ENCODE data around the gene MAD1L1. TPM values are rescaled to one million over a fixed set of nuclear protein-coding genes. Genes with fewer than 3 reads are reported as not detected.

Gene MAD1L1
- total RNA-seq, 1 experiment from 2014 or later: 38.5 TPM

DNA sequence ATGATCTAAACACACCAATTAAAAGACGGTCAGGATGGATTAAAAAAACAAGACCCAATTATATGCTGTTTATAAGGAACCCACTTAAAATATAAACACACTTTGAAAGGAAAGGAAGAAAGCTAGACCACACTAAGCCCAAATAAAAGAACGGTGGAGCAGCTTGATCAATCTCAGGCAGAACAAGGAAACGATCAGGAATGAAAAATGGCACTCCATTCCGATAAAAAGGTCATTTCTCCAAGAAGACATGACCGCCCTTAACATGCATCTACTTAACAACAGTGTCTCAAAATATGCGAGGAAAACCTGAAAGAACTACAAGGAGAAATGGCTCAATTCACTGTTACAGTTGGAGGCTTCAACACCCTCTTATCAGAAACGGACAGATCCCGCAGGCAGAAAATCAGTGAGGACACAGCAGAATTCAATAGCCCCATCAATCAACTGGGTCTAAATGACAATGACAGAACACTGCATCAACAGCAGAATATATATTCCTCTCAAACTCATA, 210.0 kb downstream of the MAD1L1 start:
- H3K9me3 ChIP-seq (ENCODE audit: control insufficient read depth in 1 of 2, insufficient read depth in 1 of 2, low read depth in 1 of 2, low read length in 2 of 2): peaks cover 5 to 17% of the 10 kb centered on the region in 2 experiments; a peak in 2 of 4 replicates
- no peaks in the 10 kb centered on the region for H4K20me1 ChIP-seq (ENCODE audit: insufficient read depth)
- no peak overlapping the region for H2AFZ ChIP-seq (ENCODE audit: low read depth, low read length, poor library complexity, severe bottlenecking)
- peaks cover 0 to 7% of the 10 kb centered on the region in 2 experiments; a peak in 1 of 4 replicates for H3K36me3 ChIP-seq (ENCODE audit: control insufficient read depth in 1 of 2, insufficient read depth in 2 of 2, low read length in 2 of 2)
- peaks cover 3% of the 10 kb centered on the region; the same call in 1 of the 2 replicates for H3K79me2 ChIP-seq (ENCODE audit: insufficient read depth, low read length)
- H3K4me3 ChIP-seq (replicated peaks in 1 of 2; ENCODE audit: low read depth in 1 of 2, low read length in 2 of 2): no peak overlapping the region
- ChIA-PET RAD21 (ENCODE audit: low non-redundant PET in 1 of 2, low total read pairs in 2 of 2, uncharacterized antibody in 2 of 2, unreplicated experiment in 2 of 2) (no interaction called here), POLR2A (no interaction called here), CTCF (no interaction called here)
- ATAC-seq (no peak), DNase-seq (ENCODE audit: low read depth, low spot score) (no peak)
- no peak overlapping the region for H3K9ac ChIP-seq (ENCODE audit: low read length)
- intact Hi-C loops (cut with micrococcal nuclease): loop anchor here (10.0 kb wide), 1 partner anchor 52 kb away; no protein-coding TSS in a partner anchor
- no peaks in the 10 kb centered on the region for H3K9me2 ChIP-seq (ENCODE audit: insufficient read depth)
- H3K4me2 ChIP-seq (ENCODE audit: low read length): no peak overlapping the region
- no peak for TF ChIP-seq SP1 (IDR thresholded peaks at IDR 0.05; ENCODE audit: low read depth)
- TF ChIP-seq, protein P1, sequence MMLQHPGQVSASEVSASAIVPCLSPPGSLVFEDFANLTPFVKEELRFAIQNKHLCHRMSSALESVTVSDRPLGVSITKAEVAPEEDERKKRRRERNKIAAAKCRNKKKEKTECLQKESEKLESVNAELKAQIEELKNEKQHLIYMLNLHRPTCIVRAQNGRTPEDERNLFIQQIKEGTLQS (IDR thresholded peaks at IDR 0.05): no peak
- no peak overlapping the region for H3K27ac ChIP-seq (ENCODE audit: low read depth, low read length)
- H3K27me3 ChIP-seq (ENCODE audit: insufficient read depth, low read length): no peaks in the 10 kb centered on the region
- peaks cover 5 to 24% of the 10 kb centered on the region in 2 experiments for H3K4me1 ChIP-seq (ENCODE audit: control insufficient read depth in 1 of 2, insufficient read depth in 2 of 2, low read length in 2 of 2)
- no TSS peak for BruUV-seq (replicated peaks)

DNA sequence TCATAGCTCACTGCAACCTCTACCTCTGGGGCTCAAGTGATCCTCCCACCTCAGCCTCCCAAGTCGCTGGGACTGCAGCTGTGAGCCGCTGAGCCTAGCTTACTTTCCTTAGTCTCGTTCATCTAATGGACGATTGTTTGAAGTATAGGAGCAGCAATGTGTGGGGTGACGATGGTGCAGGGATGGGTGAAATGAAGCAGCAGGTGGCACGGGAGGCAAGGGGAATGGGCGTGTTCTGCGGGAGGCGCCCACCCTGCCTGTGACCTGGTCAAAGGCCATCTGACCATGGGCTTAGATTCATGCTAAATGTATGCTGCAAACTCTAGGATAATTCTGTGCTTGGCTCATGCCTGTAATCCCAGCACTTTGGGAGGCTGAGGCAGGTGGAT, 210.7 kb downstream of the MAD1L1 start:
- peaks cover 3% of the 10 kb centered on the region; the same call in 1 of the 2 replicates for H3K79me2 ChIP-seq (ENCODE audit: insufficient read depth, low read length)
- intact Hi-C loops (cut with micrococcal nuclease): loop anchor here (10.0 kb wide), 1 partner anchor 53 kb away; no protein-coding TSS in a partner anchor
- H4K20me1 ChIP-seq (ENCODE audit: insufficient read depth): no peaks in the 10 kb centered on the region
- no peaks in the 10 kb centered on the region for H3K27me3 ChIP-seq (ENCODE audit: insufficient read depth, low read length)
- no peak overlapping the region for H2AFZ ChIP-seq (ENCODE audit: low read depth, low read length, poor library complexity, severe bottlenecking)
- no peak for TF ChIP-seq SIN3A (IDR thresholded peaks at IDR 0.05; ENCODE audit: low read depth)
- no peak for TF ChIP-seq YY1 (IDR thresholded peaks at IDR 0.05; ENCODE audit: extremely low read depth, insufficient replicate concordance, low read depth, low read length)
- TF ChIP-seq, protein P2, sequence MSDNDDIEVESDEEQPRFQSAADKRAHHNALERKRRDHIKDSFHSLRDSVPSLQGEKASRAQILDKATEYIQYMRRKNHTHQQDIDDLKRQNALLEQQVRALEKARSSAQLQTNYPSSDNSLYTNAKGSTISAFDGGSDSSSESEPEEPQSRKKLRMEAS (IDR thresholded peaks at IDR 0.05): no peak
- TF ChIP-seq, protein P3, sequence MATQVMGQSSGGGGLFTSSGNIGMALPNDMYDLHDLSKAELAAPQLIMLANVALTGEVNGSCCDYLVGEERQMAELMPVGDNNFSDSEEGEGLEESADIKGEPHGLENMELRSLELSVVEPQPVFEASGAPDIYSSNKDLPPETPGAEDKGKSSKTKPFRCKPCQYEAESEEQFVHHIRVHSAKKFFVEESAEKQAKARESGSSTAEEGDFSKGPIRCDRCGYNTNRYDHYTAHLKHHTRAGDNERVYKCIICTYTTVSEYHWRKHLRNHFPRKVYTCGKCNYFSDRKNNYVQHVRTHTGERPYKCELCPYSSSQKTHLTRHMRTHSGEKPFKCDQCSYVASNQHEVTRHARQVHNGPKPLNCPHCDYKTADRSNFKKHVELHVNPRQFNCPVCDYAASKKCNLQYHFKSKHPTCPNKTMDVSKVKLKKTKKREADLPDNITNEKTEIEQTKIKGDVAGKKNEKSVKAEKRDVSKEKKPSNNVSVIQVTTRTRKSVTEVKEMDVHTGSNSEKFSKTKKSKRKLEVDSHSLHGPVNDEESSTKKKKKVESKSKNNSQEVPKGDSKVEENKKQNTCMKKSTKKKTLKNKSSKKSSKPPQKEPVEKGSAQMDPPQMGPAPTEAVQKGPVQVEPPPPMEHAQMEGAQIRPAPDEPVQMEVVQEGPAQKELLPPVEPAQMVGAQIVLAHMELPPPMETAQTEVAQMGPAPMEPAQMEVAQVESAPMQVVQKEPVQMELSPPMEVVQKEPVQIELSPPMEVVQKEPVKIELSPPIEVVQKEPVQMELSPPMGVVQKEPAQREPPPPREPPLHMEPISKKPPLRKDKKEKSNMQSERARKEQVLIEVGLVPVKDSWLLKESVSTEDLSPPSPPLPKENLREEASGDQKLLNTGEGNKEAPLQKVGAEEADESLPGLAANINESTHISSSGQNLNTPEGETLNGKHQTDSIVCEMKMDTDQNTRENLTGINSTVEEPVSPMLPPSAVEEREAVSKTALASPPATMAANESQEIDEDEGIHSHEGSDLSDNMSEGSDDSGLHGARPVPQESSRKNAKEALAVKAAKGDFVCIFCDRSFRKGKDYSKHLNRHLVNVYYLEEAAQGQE (IDR thresholded peaks at IDR 0.05; ENCODE audit: low read depth): no peak
- TF ChIP-seq EZH2phosphoT487 (IDR thresholded peaks at IDR 0.05; ENCODE audit: borderline replicate concordance): no peak
- TF ChIP-seq RAD21 (IDR thresholded peaks at IDR 0.05; ENCODE audit: low read depth): no peak
- TF ChIP-seq ZNF274 (IDR thresholded peaks at IDR 0.05; ENCODE audit: low read depth, low read length): no peak
- no peak for TF ChIP-seq EZH2 (IDR thresholded peaks at IDR 0.05)
- TF ChIP-seq, protein P4, sequence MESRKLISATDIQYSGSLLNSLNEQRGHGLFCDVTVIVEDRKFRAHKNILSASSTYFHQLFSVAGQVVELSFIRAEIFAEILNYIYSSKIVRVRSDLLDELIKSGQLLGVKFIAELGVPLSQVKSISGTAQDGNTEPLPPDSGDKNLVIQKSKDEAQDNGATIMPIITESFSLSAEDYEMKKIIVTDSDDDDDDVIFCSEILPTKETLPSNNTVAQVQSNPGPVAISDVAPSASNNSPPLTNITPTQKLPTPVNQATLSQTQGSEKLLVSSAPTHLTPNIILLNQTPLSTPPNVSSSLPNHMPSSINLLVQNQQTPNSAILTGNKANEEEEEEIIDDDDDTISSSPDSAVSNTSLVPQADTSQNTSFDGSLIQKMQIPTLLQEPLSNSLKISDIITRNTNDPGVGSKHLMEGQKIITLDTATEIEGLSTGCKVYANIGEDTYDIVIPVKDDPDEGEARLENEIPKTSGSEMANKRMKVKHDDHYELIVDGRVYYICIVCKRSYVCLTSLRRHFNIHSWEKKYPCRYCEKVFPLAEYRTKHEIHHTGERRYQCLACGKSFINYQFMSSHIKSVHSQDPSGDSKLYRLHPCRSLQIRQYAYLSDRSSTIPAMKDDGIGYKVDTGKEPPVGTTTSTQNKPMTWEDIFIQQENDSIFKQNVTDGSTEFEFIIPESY (IDR thresholded peaks at IDR 0.05; ENCODE audit: extremely low read depth, insufficient replicate concordance, low read length): no peak
- no peak for TF ChIP-seq SP1 (IDR thresholded peaks at IDR 0.05; ENCODE audit: low read depth)
- ChIA-PET CTCF (no interaction called here), POLR2A (no interaction called here), RAD21 (ENCODE audit: low non-redundant PET in 1 of 2, low total read pairs in 2 of 2, uncharacterized antibody in 2 of 2, unreplicated experiment in 2 of 2) (no interaction called here)
- DNase-seq (ENCODE audit: low read depth, low spot score) (no peak), ATAC-seq (no peak)
- H3K9me3 ChIP-seq (ENCODE audit: control insufficient read depth in 1 of 2, insufficient read depth in 1 of 2, low read depth in 1 of 2, low read length in 2 of 2): peaks cover 5 to 17% of the 10 kb centered on the region in 2 experiments; a peak in 2 of 4 replicates
- no TSS peak for BruUV-seq (replicated peaks)
- H3K4me2 ChIP-seq (ENCODE audit: low read length): no peak overlapping the region
- peaks cover 5 to 24% of the 10 kb centered on the region in 2 experiments for H3K4me1 ChIP-seq (ENCODE audit: control insufficient read depth in 1 of 2, insufficient read depth in 2 of 2, low read length in 2 of 2)
- no peak overlapping the region for H3K4me3 ChIP-seq (replicated peaks in 1 of 2; ENCODE audit: low read depth in 1 of 2, low read length in 2 of 2)
- no peak overlapping the region for H3K27ac ChIP-seq (ENCODE audit: low read depth, low read length)
- no peak overlapping the region for H3K9ac ChIP-seq (ENCODE audit: low read length)
- H3K9me2 ChIP-seq (ENCODE audit: insufficient read depth): no peaks in the 10 kb centered on the region
- H3K36me3 ChIP-seq (ENCODE audit: control insufficient read depth in 1 of 2, insufficient read depth in 2 of 2, low read length in 2 of 2): 0 out of 4 replicates have a peak, but pooled peaks cover 0 to 5% of the 10 kb centered on the region in 2 experiments
